Keratinocyte (primary cell): ENCODE measurements around the gene KIR3DL2. TPM values are rescaled to one million over a fixed set of nuclear protein-coding genes. Genes with fewer than 3 reads are reported as not detected.
"Not testable (repeated sequence)": the region's sequence is repeated elsewhere in the genome, so short reads cannot be mapped to it uniquely, and the experiment has no call there.

Experiments used
- DNase-seq: peaks from one replicate; pipeline ENCODE4 v3.0.0-alpha.2; 2011; ENCODE audit warnings: low read depth, missing footprints, low spot score
- FAIRE-seq: peaks from 2 replicates; lab custom pipeline; 2011; peaks lifted over from hg19 to GRCh38; lab: Jason Lieb, UNC
- H2AFZ ChIP-seq: 2 replicates; pipeline ENCODE4 v1.6.0; 2012; ENCODE audit warnings: low read length, control low read depth, inconsistent platforms; ENCODE audit not compliant: control insufficient read depth
- H3K27ac ChIP-seq: 2 replicates; pipeline ENCODE4 v1.5.1; 2011; ENCODE audit warnings: low read length; ENCODE audit not compliant: control insufficient read depth, insufficient read depth
- H3K27me3 ChIP-seq: 3 replicates; pipeline ENCODE4 v1.6.0; 2011; ENCODE audit warnings: low read length; ENCODE audit not compliant: control insufficient read depth, insufficient read depth; ENCODE audit errors: extremely low read depth
- H3K36me3 ChIP-seq, 2 experiments: 2 replicates in 1 of 2; 3 replicates in 1 of 2; pipeline ENCODE4 v1.5.1; 2011; ENCODE audit warnings: low read length in 2 of 2, mild to moderate bottlenecking in 1 of 2; ENCODE audit not compliant: control insufficient read depth in 2 of 2, insufficient read depth in 2 of 2; ENCODE audit errors: extremely low read depth in 1 of 2
- H3K4me1 ChIP-seq: 3 replicates; pipeline ENCODE4 v1.5.1; 2011; ENCODE audit warnings: low read length; ENCODE audit not compliant: control insufficient read depth, insufficient read depth; ENCODE audit errors: extremely low read depth
- H3K4me2 ChIP-seq: 3 replicates; pipeline ENCODE4 v1.6.0; 2011; ENCODE audit warnings: low read depth, low read length; ENCODE audit not compliant: control insufficient read depth, insufficient read depth; ENCODE audit errors: extremely low read depth
- H3K4me3 ChIP-seq, 3 experiments: fragments of 200-600 bp in 1 of 3; sonication (generic) in 1 of 3; 2 replicates in 2 of 3; 3 replicates in 1 of 3; pipeline ENCODE4 v1.5.1; 2011 to 2016; ENCODE audit warnings: low read length in 3 of 3, mild to moderate bottlenecking in 3 of 3, control low read depth in 2 of 3, inconsistent platforms in 1 of 3, low read depth in 1 of 3, mixed read lengths in 1 of 3, mixed run types in 1 of 3, moderate library complexity in 1 of 3; ENCODE audit not compliant: control insufficient read depth in 2 of 3, insufficient read depth in 2 of 3; ENCODE audit errors: extremely low read depth in 1 of 3
- H3K79me2 ChIP-seq: 2 replicates; pipeline ENCODE4 v1.6.0; 2012; ENCODE audit warnings: low read length; ENCODE audit not compliant: control insufficient read depth, insufficient read depth
- H3K9ac ChIP-seq: 3 replicates; pipeline ENCODE4 v1.6.0; 2011; ENCODE audit warnings: low read length; ENCODE audit not compliant: control insufficient read depth, insufficient read depth; ENCODE audit errors: extremely low read depth
- H3K9me1 ChIP-seq: 3 replicates; pipeline ENCODE4 v1.6.0; 2011; ENCODE audit warnings: low read length; ENCODE audit not compliant: control insufficient read depth, insufficient read depth; ENCODE audit errors: extremely low read depth
- H3K9me3 ChIP-seq: 2 replicates; pipeline ENCODE4 v1.5.1; 2012; ENCODE audit warnings: low read depth, low read length; ENCODE audit not compliant: control insufficient read depth
- H4K20me1 ChIP-seq: 3 replicates; pipeline ENCODE4 v1.6.0; 2011; ENCODE audit warnings: low read length; ENCODE audit not compliant: control insufficient read depth, insufficient read depth; ENCODE audit errors: extremely low read depth
- EZH2 ChIP-seq: IDR thresholded peaks from one replicate; pipeline ENCODE4 v1.6.1; 2012; ENCODE audit warnings: inconsistent platforms, mild to moderate bottlenecking, low read length, moderate library complexity
- dilution Hi-C: fragments of 300-500 bp; cut with MboI; formaldehyde crosslinking; loops from one replicate; pipeline ENCODE4 v1.7.0; 2020; ENCODE audit warnings: low sequenced_read_pairs; ENCODE audit not compliant: extremely low pct_ligation_motif_present
- polyA plus RNA-seq, 5 experiments: library from polyadenylated mRNA; depleted of rRNA in 3 of 5; stranded (reverse) in 3 of 5; stranded (forward) in 1 of 5; unstranded in 1 of 5; fragments of >200 nt; gene quantifications; 1 replicate in 1 of 5; 2 replicates in 3 of 5; 3 replicates in 1 of 5; pipeline versions ENCODE4 v1.2.1 to v1.2.3, GENCODE V29; 2011 to 2012; ENCODE audit warnings: missing spikeins in 2 of 5, low read depth in 1 of 5, low replicate concordance in 1 of 5
- TF ChIP-seq, protein P1 (sequence below), 3 experiments: IDR thresholded peaks in 1 of 3; conservative IDR thresholded peaks in 1 of 3; optimal IDR thresholded peaks in 1 of 3; 2 replicates in 2 of 3; 3 replicates in 1 of 3; pipeline versions ENCODE3 to v1.5.1; 2011; ENCODE audit warnings: low read length in 3 of 3, mild to moderate bottlenecking in 3 of 3, moderate library complexity in 2 of 3, control low read depth in 1 of 3, inconsistent platforms in 1 of 3; ENCODE audit not compliant: insufficient read depth in 2 of 3; ENCODE audit errors: extremely low read depth in 1 of 3

KIR3DL2 gene
- polyA plus RNA-seq, 1 donor (not counting 4 experiments of a cell fraction or from before 2014, with no cell fraction given): not detected

DNA sequence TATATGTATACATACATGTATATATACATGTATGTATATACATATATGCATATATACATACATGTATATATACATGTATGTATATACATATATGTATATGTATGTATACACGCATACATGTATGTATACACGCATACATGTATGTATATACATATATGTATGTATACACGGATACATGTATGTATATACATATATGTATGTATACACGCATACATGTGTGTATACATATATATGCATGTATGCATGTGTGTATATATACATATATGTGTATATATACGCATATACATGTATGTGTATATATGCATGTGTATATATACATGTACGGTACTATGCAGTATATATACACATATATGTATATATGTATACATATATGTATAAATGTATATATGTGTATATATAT, 53.1 kb downstream of the KIR3DL2 start:
- DNase-seq: no peak
- no peak overlapping the region for H3K4me3 ChIP-seq
- no peak overlapping the region for H2AFZ ChIP-seq
- H3K79me2 ChIP-seq: no peaks in the 10 kb centered on the region
- dilution Hi-C loops: no loop called here
- no peak for TF ChIP-seq EZH2
- no peaks in the 10 kb centered on the region for H3K36me3 ChIP-seq
- no peaks in the 10 kb centered on the region for H4K20me1 ChIP-seq
- H3K9ac ChIP-seq: no peak overlapping the region
- FAIRE-seq: no peak
- no peaks in the 10 kb centered on the region for H3K9me3 ChIP-seq
- no peaks in the 10 kb centered on the region for H3K4me1 ChIP-seq
- H3K4me2 ChIP-seq: no peak overlapping the region
- H3K27ac ChIP-seq: no peak overlapping the region
- no peaks in the 10 kb centered on the region for H3K9me1 ChIP-seq
- no peaks in the 10 kb centered on the region for H3K27me3 ChIP-seq

DNA sequence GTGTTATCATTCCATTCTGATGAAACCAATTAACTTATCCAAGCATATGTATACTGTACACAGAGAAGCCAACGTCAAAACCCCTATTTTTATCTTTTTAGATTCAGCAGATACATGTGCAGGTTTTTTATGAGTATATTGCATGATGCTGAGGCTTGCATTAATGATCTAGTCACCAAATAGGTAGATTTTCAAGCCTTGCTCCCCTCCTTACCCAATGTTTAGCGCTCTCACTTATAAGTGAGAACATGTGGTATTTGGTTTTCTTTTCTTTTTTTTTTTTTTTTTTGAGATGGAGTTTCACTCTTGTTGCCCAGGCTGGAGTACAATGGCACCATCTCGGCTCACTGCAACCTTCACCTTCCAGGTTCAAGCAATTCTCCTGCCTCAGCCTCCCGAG, 54.0 kb downstream of the KIR3DL2 start:
- H4K20me1 ChIP-seq, H3K36me3 ChIP-seq, DNase-seq, H3K9ac ChIP-seq, H3K4me3 ChIP-seq, H3K9me3 ChIP-seq, H3K27ac ChIP-seq, H2AFZ ChIP-seq, H3K4me2 ChIP-seq, dilution Hi-C loops, H3K4me1 ChIP-seq, H3K27me3 ChIP-seq, H3K9me1 ChIP-seq, H3K79me2 ChIP-seq, FAIRE-seq: not testable (repeated sequence)

DNA sequence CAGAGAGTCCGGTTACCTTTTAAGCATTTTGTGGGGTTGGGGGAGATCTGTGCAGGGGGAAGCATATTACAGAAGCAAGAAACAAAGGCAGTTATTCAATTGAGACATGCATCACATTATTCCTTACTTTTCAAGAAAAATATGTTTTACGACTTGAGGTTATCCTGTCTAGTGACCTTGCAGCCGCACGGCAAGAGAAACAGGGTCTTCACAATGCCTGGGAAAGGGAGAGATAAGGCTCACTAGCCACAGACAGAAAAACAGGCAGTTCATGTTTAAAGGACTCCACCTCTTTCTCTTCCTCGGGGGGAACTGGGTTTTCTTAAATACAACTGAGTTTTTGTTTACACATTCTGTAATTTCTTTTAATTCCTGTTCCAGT, 55.2 kb downstream of the KIR3DL2 start:
- H3K9me3 ChIP-seq: peaks cover 5% of the 10 kb centered on the region
- no peak overlapping the region for H3K27ac ChIP-seq
- no peak for FAIRE-seq
- DNase-seq: no peak
- H3K4me3 ChIP-seq: no peak overlapping the region
- no peaks in the 10 kb centered on the region for H3K9me1 ChIP-seq
- H3K27me3 ChIP-seq: no peaks in the 10 kb centered on the region
- dilution Hi-C loops: no loop called here
- no peaks in the 10 kb centered on the region for H3K36me3 ChIP-seq
- H2AFZ ChIP-seq: no peak overlapping the region
- no peaks in the 10 kb centered on the region for H3K4me1 ChIP-seq
- no peaks in the 10 kb centered on the region for H3K79me2 ChIP-seq
- TF ChIP-seq, protein P1, sequence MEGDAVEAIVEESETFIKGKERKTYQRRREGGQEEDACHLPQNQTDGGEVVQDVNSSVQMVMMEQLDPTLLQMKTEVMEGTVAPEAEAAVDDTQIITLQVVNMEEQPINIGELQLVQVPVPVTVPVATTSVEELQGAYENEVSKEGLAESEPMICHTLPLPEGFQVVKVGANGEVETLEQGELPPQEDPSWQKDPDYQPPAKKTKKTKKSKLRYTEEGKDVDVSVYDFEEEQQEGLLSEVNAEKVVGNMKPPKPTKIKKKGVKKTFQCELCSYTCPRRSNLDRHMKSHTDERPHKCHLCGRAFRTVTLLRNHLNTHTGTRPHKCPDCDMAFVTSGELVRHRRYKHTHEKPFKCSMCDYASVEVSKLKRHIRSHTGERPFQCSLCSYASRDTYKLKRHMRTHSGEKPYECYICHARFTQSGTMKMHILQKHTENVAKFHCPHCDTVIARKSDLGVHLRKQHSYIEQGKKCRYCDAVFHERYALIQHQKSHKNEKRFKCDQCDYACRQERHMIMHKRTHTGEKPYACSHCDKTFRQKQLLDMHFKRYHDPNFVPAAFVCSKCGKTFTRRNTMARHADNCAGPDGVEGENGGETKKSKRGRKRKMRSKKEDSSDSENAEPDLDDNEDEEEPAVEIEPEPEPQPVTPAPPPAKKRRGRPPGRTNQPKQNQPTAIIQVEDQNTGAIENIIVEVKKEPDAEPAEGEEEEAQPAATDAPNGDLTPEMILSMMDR (optimal IDR thresholded peaks at IDR 0.05 in 1 of 3, IDR thresholded peaks at IDR 0.05 in 1 of 3, conservative IDR thresholded peaks at IDR 0.05 in 1 of 3; ENCODE audit: extremely low read depth in 1 of 3, insufficient read depth in 2 of 3, low read length in 3 of 3): no peak
- no peak for TF ChIP-seq EZH2
- H3K9ac ChIP-seq: no peak overlapping the region
- H4K20me1 ChIP-seq: no peaks in the 10 kb centered on the region
- no peak overlapping the region for H3K4me2 ChIP-seq
